ENCODE data around the gene PHKB. TPM values are rescaled to one million over a fixed set of nuclear protein-coding genes. Genes with fewer than 3 reads are reported as not detected.

The PHKB gene
- total and polyA plus RNA-seq, 2 donors (not counting 3 experiments of a cell fraction or from before 2014, with no cell fraction given) = 30.1 to 61.0 TPM

DNA sequence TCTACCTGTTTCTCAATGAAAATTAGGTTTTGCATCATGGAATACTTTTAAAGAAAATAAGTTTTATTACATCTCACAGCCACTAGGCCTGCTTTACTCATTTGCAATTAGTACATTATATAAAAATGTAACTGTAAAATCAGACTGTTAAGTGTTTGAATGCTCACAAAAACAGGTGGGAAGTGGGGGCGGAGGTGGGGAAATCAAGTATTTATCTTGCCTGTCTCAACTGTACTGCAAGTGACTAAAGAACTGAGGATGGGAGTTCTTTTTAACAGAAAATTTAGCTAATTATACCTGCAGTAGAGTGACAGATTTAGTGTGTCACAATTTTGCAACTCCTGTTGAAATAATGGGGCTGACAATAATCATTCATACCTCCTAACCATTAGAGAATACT is 34.3 kb upstream of the PHKB start:
- ChIA-PET POLR2A (no interaction called here), CTCF (no interaction called here)
- no peak for FAIRE-seq

DNA sequence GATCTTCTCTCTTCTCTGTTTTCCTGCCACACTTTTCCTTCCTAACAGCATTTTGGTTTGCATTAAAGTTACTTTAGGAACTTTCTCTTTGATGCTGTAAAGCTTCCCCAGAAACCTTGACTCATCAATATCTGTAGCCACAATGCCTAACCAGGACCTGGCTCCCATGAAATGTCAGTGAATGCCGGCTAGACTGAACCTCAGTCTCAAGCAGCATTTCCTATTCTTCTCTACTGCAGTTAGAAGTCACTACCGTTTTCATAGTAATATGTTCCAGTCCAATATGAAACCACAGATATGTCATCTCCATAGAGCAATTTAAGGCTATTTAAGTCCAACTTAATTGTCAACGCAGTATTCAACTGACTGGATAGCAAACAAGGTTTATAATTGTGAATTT is 29.2 kb upstream of the PHKB start:
- intact Hi-C loops (cut with micrococcal nuclease) (no loop called here), dilution Hi-C loops (cut with MboI; ENCODE audit: extremely low pct_ligation_motif_present, low sequenced_read_pairs) (no loop called here)
- Histone ChIP-seq H3K36me3 (ENCODE audit: control insufficient read depth in 2 of 2, extremely low read depth in 1 of 2, insufficient read depth in 2 of 2, low read length in 2 of 2) (peaks cover 0 to 4% of the 10 kb centered on the region in 2 experiments), H3K79me2 (ENCODE audit: control insufficient read depth, insufficient read depth, low read length) (no peaks in the 10 kb centered on the region), H3K4me3 (replicated peaks in 1 of 3; ENCODE audit: insufficient read depth in 1 of 3, low read depth in 1 of 3, low read length in 3 of 3) (no peak overlapping the region), H3K27me3 (ENCODE audit: control insufficient read depth in 2 of 2, insufficient read depth in 2 of 2, low read length in 2 of 2) (no peaks in the 10 kb centered on the region), H4K20me1 (replicated peaks; ENCODE audit: control insufficient read depth, extremely low read depth, insufficient read depth, low read length) (no peaks in the 10 kb centered on the region), H3K4me1 (ENCODE audit: control insufficient read depth, extremely low read depth, insufficient read depth, low read length) (no peaks in the 10 kb centered on the region), H2AFZ (ENCODE audit: low read depth, low read length) (no peak overlapping the region), H3K9me1 (replicated peaks; ENCODE audit: control insufficient read depth, extremely low read depth, insufficient read depth, low read length) (no peaks in the 10 kb centered on the region), H3K27ac (ENCODE audit: insufficient read depth, low read depth, low read length) (no peak overlapping the region), H3K9me3 (replicated peaks; ENCODE audit: control insufficient read depth, insufficient read depth, low read length) (no peaks in the 10 kb centered on the region), H3K4me2 (ENCODE audit: insufficient read depth, low read length) (no peak overlapping the region), H3K9ac (replicated peaks; ENCODE audit: extremely low read depth, insufficient read depth, low read length) (no peak overlapping the region)
- ChIA-PET CTCF (no interaction called here), POLR2A (no interaction called here)
- no peak for DNase-seq (ENCODE audit: low read depth, low spot score)
- BruUV-seq (replicated peaks) = no TSS peak
- FAIRE-seq = no peak
- TF ChIP-seq POLR2A (IDR thresholded peaks at IDR 0.05; ENCODE audit: low read depth, low read length) (no peak), MYC (IDR thresholded peaks at IDR 0.05; ENCODE audit: low read depth, low read length) (no peak), FOS (IDR thresholded peaks at IDR 0.05; ENCODE audit: borderline replicate concordance, insufficient read depth, low read length) (no peak), JUN (IDR thresholded peaks at IDR 0.05; ENCODE audit: borderline replicate concordance, insufficient read depth, insufficient read length, low read depth) (no peak), EZH2 (IDR thresholded peaks at IDR 0.05; ENCODE audit: borderline replicate concordance, low read depth, low read length, severe bottlenecking) (no peak), POLR2AphosphoS5 (IDR thresholded peaks at IDR 0.05; ENCODE audit: insufficient read depth, low read depth, low read length) (no peak), GATA2 (IDR thresholded peaks at IDR 0.05; ENCODE audit: insufficient read depth, insufficient read length, low read depth, low read length) (no peak)
- TF ChIP-seq, protein P1, sequence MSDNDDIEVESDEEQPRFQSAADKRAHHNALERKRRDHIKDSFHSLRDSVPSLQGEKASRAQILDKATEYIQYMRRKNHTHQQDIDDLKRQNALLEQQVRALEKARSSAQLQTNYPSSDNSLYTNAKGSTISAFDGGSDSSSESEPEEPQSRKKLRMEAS (IDR thresholded peaks at IDR 0.05; ENCODE audit: insufficient read depth, insufficient read length) = no peak
- TF ChIP-seq, protein P2, sequence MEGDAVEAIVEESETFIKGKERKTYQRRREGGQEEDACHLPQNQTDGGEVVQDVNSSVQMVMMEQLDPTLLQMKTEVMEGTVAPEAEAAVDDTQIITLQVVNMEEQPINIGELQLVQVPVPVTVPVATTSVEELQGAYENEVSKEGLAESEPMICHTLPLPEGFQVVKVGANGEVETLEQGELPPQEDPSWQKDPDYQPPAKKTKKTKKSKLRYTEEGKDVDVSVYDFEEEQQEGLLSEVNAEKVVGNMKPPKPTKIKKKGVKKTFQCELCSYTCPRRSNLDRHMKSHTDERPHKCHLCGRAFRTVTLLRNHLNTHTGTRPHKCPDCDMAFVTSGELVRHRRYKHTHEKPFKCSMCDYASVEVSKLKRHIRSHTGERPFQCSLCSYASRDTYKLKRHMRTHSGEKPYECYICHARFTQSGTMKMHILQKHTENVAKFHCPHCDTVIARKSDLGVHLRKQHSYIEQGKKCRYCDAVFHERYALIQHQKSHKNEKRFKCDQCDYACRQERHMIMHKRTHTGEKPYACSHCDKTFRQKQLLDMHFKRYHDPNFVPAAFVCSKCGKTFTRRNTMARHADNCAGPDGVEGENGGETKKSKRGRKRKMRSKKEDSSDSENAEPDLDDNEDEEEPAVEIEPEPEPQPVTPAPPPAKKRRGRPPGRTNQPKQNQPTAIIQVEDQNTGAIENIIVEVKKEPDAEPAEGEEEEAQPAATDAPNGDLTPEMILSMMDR (IDR thresholded peaks at IDR 0.05; ENCODE audit: extremely low read depth in 1 of 2, insufficient read depth in 1 of 2, low read depth in 1 of 2, low read length in 2 of 2) = no peak

More for the DNA sequence above, 34.3 kb upstream of the PHKB start:
- no peak for DNase-seq (ENCODE audit: low read depth, low spot score)
- H3K36me3 ChIP-seq (ENCODE audit: control insufficient read depth in 2 of 2, extremely low read depth in 1 of 2, insufficient read depth in 2 of 2, low read length in 2 of 2) = peaks cover 4 to 8% of the 10 kb centered on the region in 2 experiments
- no TSS peak for BruUV-seq (replicated peaks)
- TF ChIP-seq, protein P2 (IDR thresholded peaks at IDR 0.05; ENCODE audit: extremely low read depth in 1 of 2, insufficient read depth in 1 of 2, low read depth in 1 of 2, low read length in 2 of 2) = no peak
- H3K4me1 ChIP-seq (ENCODE audit: control insufficient read depth, extremely low read depth, insufficient read depth, low read length) = no peaks in the 10 kb centered on the region
- dilution Hi-C loops (cut with MboI; ENCODE audit: extremely low pct_ligation_motif_present, low sequenced_read_pairs) = no loop called here
- H3K27me3 ChIP-seq (ENCODE audit: control insufficient read depth in 2 of 2, insufficient read depth in 2 of 2, low read length in 2 of 2) = no peaks in the 10 kb centered on the region
- no peak overlapping the region for H2AFZ ChIP-seq (ENCODE audit: low read depth, low read length)
- no peak overlapping the region for H3K4me2 ChIP-seq (ENCODE audit: insufficient read depth, low read length)
- H3K9me3 ChIP-seq (replicated peaks; ENCODE audit: control insufficient read depth, insufficient read depth, low read length) = no peaks in the 10 kb centered on the region
- no peaks in the 10 kb centered on the region for H4K20me1 ChIP-seq (replicated peaks; ENCODE audit: control insufficient read depth, extremely low read depth, insufficient read depth, low read length)
- no peaks in the 10 kb centered on the region for H3K79me2 ChIP-seq (ENCODE audit: control insufficient read depth, insufficient read depth, low read length)
- H3K9ac ChIP-seq (replicated peaks; ENCODE audit: extremely low read depth, insufficient read depth, low read length) = no peak overlapping the region
- intact Hi-C loops (cut with micrococcal nuclease) = no loop called here
- no peak overlapping the region for H3K27ac ChIP-seq (ENCODE audit: insufficient read depth, low read depth, low read length)
- H3K9me1 ChIP-seq (replicated peaks; ENCODE audit: control insufficient read depth, extremely low read depth, insufficient read depth, low read length) = no peaks in the 10 kb centered on the region
- H3K4me3 ChIP-seq (replicated peaks in 1 of 3; ENCODE audit: insufficient read depth in 1 of 3, low read depth in 1 of 3, low read length in 3 of 3) = no peak overlapping the region

Data from endothelial cell of umbilical vein (primary cell).